Suprapubic skin (tissue), 4 donors: ENCODE results near the gene SETD3. TPM values are rescaled to one million over a fixed set of nuclear protein-coding genes. Genes with fewer than 3 reads are reported as not detected.
"Not testable (repeated sequence)": the region's sequence is repeated elsewhere in the genome, so short reads cannot be mapped to it uniquely, and the experiment has no call there.

Source experiments
- DNase-seq, 2 donors: peaks; one replicate each; pipeline ENCODE4 v3.0.0-alpha.2; 2019; ENCODE audit warnings: low spot score in 2 of 2
- H3K27ac ChIP-seq: fragments of 200-600 bp; sonication (generic); one replicate; pipeline ENCODE4 v1.5.1; 2019
- H3K27me3 ChIP-seq: fragments of 200-600 bp; sonication (generic); one replicate; pipeline ENCODE4 v1.5.1; 2019
- H3K36me3 ChIP-seq: fragments of 200-600 bp; sonication (generic); one replicate; pipeline ENCODE4 v1.5.1; 2019
- H3K4me1 ChIP-seq: fragments of 200-600 bp; sonication (generic); one replicate; pipeline ENCODE4 v1.5.1; 2019
- H3K4me3 ChIP-seq: fragments of 200-600 bp; sonication (generic); one replicate; pipeline ENCODE4 v1.5.1; 2019; ENCODE audit warnings: mild to moderate bottlenecking
- H3K9me3 ChIP-seq: fragments of 200-600 bp; sonication (generic); one replicate; pipeline ENCODE4 v1.5.1; 2019
- CTCF ChIP-seq, 2 donors: fragments of 200-600 bp in 1 of 2; fragments of 450-650 bp in 1 of 2; sonication (generic) in 1 of 2; IDR thresholded peaks; one replicate each; pipeline ENCODE4 v1.5.1; 2016 to 2019; ENCODE audit warnings: antibody characterized with exemption in 2 of 2, mild to moderate bottlenecking in 1 of 2, moderate library complexity in 1 of 2
- EP300 ChIP-seq: sonication (generic); formaldehyde crosslinking; IDR thresholded peaks from one replicate; pipeline ENCODE4 v1.6.1; 2017; ENCODE audit warnings: antibody characterized with exemption
- POLR2A ChIP-seq, 2 donors: fragments of 450-650 bp; IDR thresholded peaks; one replicate each; pipeline ENCODE4 v1.6.1; 2017; ENCODE audit warnings: antibody characterized with exemption in 2 of 2, mild to moderate bottlenecking in 2 of 2, moderate library complexity in 2 of 2
- POLR2AphosphoS5 ChIP-seq, 3 donors: sonication (generic); formaldehyde crosslinking; IDR thresholded peaks; one replicate each; pipeline ENCODE4 v1.6.1; 2017; ENCODE audit warnings: antibody characterized with exemption in 3 of 3
- WGBS: methylation state at CpG from one replicate; pipeline ENCODE4 v1.1.5; 2018; 5-methylcytosine and 5-hydroxymethylcytosine counted together
- total RNA-seq, 4 donors: library from RNA; depleted of rRNA; stranded (reverse); fragments of >200 nt; gene quantifications; one replicate each; pipeline ENCODE4 v1.1.0, GENCODE V29; 2016

The SETD3 gene
- total RNA-seq, 4 donors from 2014 or later, result 50.2 to 57.5 (median 54.8) TPM

- H3K27ac ChIP-seq, result no peak overlapping the region
- peaks cover 6% of the 10 kb centered on the region for H3K27me3 ChIP-seq
- no peaks in the 10 kb centered on the region for H3K9me3 ChIP-seq
- H3K36me3 ChIP-seq, result no peaks in the 10 kb centered on the region
- TF ChIP-seq POLR2AphosphoS5 (IDR thresholded peaks at IDR 0.05), result no peak
- no peak for TF ChIP-seq POLR2A (IDR thresholded peaks at IDR 0.05)
- TF ChIP-seq EP300, result no peak
- no peak for TF ChIP-seq CTCF (IDR thresholded peaks at IDR 0.05)
- H3K4me1 ChIP-seq, result no peaks in the 10 kb centered on the region
- DNase-seq, result peak; percentile 43 to 72
- 76% methylated on average over 16 of the region's 18 CpGs for WGBS
- H3K4me3 ChIP-seq, result no peak overlapping the region
Measured at GRCh38 chr14:99348816-99349614, 131.6 kb downstream of the SETD3 start.

GRCh38 chr14:99348231-99348630 is 132.4 kb downstream of the SETD3 start:
- not testable (repeated sequence) for H3K4me3 ChIP-seq, H3K9me3 ChIP-seq, H3K36me3 ChIP-seq, H3K4me1 ChIP-seq, H3K27ac ChIP-seq, H3K27me3 ChIP-seq, DNase-seq
- WGBS, result 91% methylated on average over 31 of the region's 31 CpGs

Other genes with a start within 250 kb of the SETD3 start
- 10 to 100 TPM; 35.9 to 53.8 (median 47.5) TPM for gene BCL11B, start 208.7 kb downstream of the SETD3 start, total RNA-seq
- gene CCNK, start 550 bp upstream of the SETD3 start, total RNA-seq, result 10 to 100 TPM; 23.4 to 66.3 (median 39.0) TPM
- gene CCDC85C, start 123.3 kb upstream of the SETD3 start, total RNA-seq, result 10 to 100 TPM; 18.8 to 53.2 (median 48.0) TPM
- gene HHIPL1, start 164.3 kb upstream of the SETD3 start, total RNA-seq, result 1 to 10 TPM in 1 of 4 donors, under 1 TPM in 3; 0.13 to 4.7 (median 0.56) TPM
- 1 to 10 TPM in 2 of 4 donors, under 1 TPM in 1, not detected in 1; 0.47 to 2.0 (median 1.0) TPM for gene CYP46A1, start 203.4 kb upstream of the SETD3 start, total RNA-seq